ENCODE results near the gene PRG3. TPM values are rescaled to one million over a fixed set of nuclear protein-coding genes. Genes with fewer than 3 reads are reported as not detected.

Gene PRG3
- total and polyA plus RNA-seq, 9 of the 15 experiments (the other 6 are each of a cell fraction or from before 2014, with no cell fraction given), result 0.18 to 0.55 (median 0.38) TPM; not detected in 6

DNA sequence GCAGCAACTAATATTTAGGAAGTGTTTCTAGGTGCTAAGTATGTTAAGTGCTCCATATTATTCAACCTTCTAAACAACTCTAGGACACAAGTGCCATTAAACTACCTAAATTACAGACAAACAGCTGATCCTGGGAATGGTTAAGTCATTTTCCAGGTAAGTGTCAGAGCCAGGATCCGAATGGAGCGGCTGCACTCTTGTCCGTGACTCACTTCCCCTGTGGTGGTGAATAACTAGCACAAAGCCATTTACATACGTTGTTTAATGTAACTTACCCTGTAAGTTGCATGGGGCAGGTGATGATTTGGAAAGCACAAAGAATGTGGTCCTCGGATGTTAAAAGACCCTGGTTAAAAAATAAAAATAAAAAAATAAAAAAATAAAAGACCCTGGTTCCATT, 18.3 kb upstream of the PRG3 start:
- ChIA-PET CTCF (ENCODE audit: low intra/inter-chr PET ratio) (no interaction called here), POLR2A (interaction anchor here (1.0 to 1.3 kb wide), 4 partner anchors 9 to 29 kb away, joined by 3 to 4 read pairs (median 4); partner anchors contain the start of gene PRG2)
- Histone ChIP-seq H3K79me2 (ENCODE audit: control insufficient read depth, insufficient read depth, low read length) (no peaks in the 10 kb centered on the region), H4K20me1 (replicated peaks; ENCODE audit: control insufficient read depth, insufficient read depth, low read length) (no peaks in the 10 kb centered on the region), H3K27ac (ENCODE audit: extremely low read depth, low read depth, low read length) (no peak overlapping the region), H3K27me3 (ENCODE audit: control insufficient read depth in 2 of 2, insufficient read depth in 2 of 2, low read length in 2 of 2) (no peaks in the 10 kb centered on the region; a peak in 1 of 5 replicates), H3K36me3 (ENCODE audit: control insufficient read depth, insufficient read depth, low read length) (peaks cover 4% of the 10 kb centered on the region; the same call in 1 of the 3 replicates), H3K9ac (ENCODE audit: insufficient read depth in 1 of 2, low read depth in 2 of 2, low read length in 2 of 2) (no peak overlapping the region), H3K4me3 (no peak overlapping the region), H3K4me1 (replicated peaks in 1 of 2; ENCODE audit: control insufficient read depth in 2 of 2, insufficient read depth in 2 of 2, low read length in 2 of 2) (peaks cover 46 to 57% of the 10 kb centered on the region in 2 experiments), H3K9me3 (replicated peaks; ENCODE audit: control insufficient read depth, insufficient read depth, low read depth, low read length) (no peaks in the 10 kb centered on the region), H3K9me1 (ENCODE audit: control insufficient read depth, insufficient read depth, low read length) (no peaks in the 10 kb centered on the region), H2AFZ (ENCODE audit: low read depth, low read length) (no peak overlapping the region), H3K4me2 (ENCODE audit: insufficient read depth, low read length) (no peak overlapping the region)
- no TSS peak for BruUV-seq (replicated peaks)
- DNase-seq (ENCODE audit: extremely low read depth in 1 of 4, low spot score in 3 of 4) (no peak), ATAC-seq (no peak), FAIRE-seq (no peak)
- in situ Hi-C loops (cut with MboI) (no loop called here), intact Hi-C loops (cut with micrococcal nuclease) (no loop called here)
- WGBS (ENCODE audit: insufficient coverage, low coverage, missing lambda C conversion rate), result 55% methylated on average over 5 of the region's 5 CpGs
- TF ChIP-seq, protein P1, sequence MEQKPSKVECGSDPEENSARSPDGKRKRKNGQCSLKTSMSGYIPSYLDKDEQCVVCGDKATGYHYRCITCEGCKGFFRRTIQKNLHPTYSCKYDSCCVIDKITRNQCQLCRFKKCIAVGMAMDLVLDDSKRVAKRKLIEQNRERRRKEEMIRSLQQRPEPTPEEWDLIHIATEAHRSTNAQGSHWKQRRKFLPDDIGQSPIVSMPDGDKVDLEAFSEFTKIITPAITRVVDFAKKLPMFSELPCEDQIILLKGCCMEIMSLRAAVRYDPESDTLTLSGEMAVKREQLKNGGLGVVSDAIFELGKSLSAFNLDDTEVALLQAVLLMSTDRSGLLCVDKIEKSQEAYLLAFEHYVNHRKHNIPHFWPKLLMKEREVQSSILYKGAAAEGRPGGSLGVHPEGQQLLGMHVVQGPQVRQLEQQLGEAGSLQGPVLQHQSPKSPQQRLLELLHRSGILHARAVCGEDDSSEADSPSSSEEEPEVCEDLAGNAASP (IDR thresholded peaks at IDR 0.05), result no peak

DNA sequence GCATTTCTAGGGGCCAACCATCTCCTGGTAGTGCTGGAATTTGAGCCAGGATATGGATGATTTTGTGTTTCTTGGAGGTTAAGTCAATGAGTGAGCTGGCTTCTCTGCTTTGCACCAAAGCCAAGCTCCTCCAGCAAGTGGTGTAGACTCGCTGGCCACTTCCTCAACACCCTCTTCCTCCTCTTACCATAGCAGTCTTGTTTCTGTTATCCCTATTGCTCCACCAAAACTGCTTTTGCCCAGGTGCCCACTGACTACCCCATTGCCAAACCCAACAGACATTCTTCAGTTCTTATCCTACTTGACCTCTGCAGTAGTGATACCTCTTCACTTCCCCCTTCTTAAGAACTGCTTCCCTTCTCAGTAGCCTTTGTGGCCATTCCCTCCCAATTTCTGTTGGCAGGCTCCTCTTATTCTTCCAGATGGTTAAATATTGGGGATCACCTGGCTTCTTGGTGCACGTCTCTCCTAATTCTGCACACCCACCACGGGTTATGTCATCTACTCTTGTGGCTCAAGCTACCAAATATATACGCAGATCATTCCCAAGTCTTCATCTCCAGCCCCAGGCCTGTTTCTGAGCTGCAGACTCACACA, 16.5 kb upstream of the PRG3 start:
- Histone ChIP-seq H3K4me1 (replicated peaks in 1 of 2; ENCODE audit: control insufficient read depth in 2 of 2, insufficient read depth in 2 of 2, low read length in 2 of 2) (peaks cover 40 to 55% of the 10 kb centered on the region in 2 experiments), H3K9me3 (replicated peaks; ENCODE audit: control insufficient read depth, insufficient read depth, low read depth, low read length) (no peaks in the 10 kb centered on the region), H3K9me1 (ENCODE audit: control insufficient read depth, insufficient read depth, low read length) (no peaks in the 10 kb centered on the region), H3K27me3 (ENCODE audit: control insufficient read depth in 2 of 2, insufficient read depth in 2 of 2, low read length in 2 of 2) (no peaks in the 10 kb centered on the region; a peak in 1 of 5 replicates), H3K27ac (ENCODE audit: extremely low read depth, low read depth, low read length) (peak overlapping the region; percentile 76; the same call in 2 of the 3 replicates), H4K20me1 (replicated peaks; ENCODE audit: control insufficient read depth, insufficient read depth, low read length) (no peaks in the 10 kb centered on the region), H3K9ac (ENCODE audit: insufficient read depth in 1 of 2, low read depth in 2 of 2, low read length in 2 of 2) (no peak overlapping the region), H3K4me3 (no peak overlapping the region), H3K79me2 (ENCODE audit: control insufficient read depth, insufficient read depth, low read length) (no peaks in the 10 kb centered on the region), H3K4me2 (ENCODE audit: insufficient read depth, low read length) (no peak overlapping the region; the same call in 1 of the 2 replicates), H2AFZ (ENCODE audit: low read depth, low read length) (peak overlapping the region; percentile 85), H3K36me3 (ENCODE audit: control insufficient read depth, insufficient read depth, low read length) (no peaks in the 10 kb centered on the region)
- TF ChIP-seq SPI1 (IDR thresholded peaks at IDR 0.05; ENCODE audit: borderline replicate concordance, low read depth, low read length) (peak; percentile 39; the same call in 1 of the 2 replicates), ZBTB1 (CRISPR knock-in tag; IDR thresholded peaks at IDR 0.05; ENCODE audit: borderline replicate concordance, low read depth) (no peak)
- TF ChIP-seq, protein P2, sequence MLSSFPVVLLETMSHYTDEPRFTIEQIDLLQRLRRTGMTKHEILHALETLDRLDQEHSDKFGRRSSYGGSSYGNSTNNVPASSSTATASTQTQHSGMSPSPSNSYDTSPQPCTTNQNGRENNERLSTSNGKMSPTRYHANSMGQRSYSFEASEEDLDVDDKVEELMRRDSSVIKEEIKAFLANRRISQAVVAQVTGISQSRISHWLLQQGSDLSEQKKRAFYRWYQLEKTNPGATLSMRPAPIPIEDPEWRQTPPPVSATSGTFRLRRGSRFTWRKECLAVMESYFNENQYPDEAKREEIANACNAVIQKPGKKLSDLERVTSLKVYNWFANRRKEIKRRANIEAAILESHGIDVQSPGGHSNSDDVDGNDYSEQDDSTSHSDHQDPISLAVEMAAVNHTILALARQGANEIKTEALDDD (IDR thresholded peaks at IDR 0.05), result no peak
- in situ Hi-C loops (cut with MboI), result no loop called here
- intact Hi-C loops (cut with micrococcal nuclease), result no loop called here
- no TSS peak for BruUV-seq (replicated peaks)
- FAIRE-seq, result no peak
- WGBS (ENCODE audit: insufficient coverage, low coverage, missing lambda C conversion rate), result 69% methylated on average over 4 of the region's 4 CpGs
- POLR2A ChIA-PET, result interaction anchor here (0.9 to 1.0 kb wide), 2 partner anchors 9 to 17 kb away, joined by 3 read pairs; partner anchors contain the start of gene PRG3
- DNase-seq (ENCODE audit: extremely low read depth in 1 of 4, low spot score in 3 of 4), result no peak
- ATAC-seq, result no peak
- CTCF ChIA-PET (ENCODE audit: low intra/inter-chr PET ratio), result no interaction called here

Data from K562 (cell line).